ENCODE measurements around the gene STK11IP. TPM values are rescaled to one million over a fixed set of nuclear protein-coding genes. Genes with fewer than 3 reads are reported as not detected.

The STK11IP gene
- total RNA-seq, 1 experiment from 2014 or later: 29.3 TPM

DNA sequence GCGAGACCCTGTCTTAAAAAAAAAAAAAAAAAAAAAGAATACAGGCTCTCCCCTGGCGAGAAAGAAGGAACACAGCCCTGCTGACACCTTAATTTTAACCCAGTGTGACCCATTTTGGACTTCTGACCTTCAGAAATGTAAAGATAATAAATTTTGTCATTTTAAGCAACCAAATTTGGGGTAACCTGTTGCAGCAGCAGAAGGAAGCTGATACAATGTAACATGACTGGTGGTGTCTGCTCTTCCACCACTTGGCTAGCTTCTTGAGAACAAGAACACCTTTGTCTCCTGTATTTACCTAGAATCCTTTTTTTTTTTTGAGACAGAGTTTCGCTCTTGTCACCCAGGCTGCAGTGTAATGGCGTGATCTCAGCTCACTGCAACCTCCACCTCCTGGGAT, 6.6 kb upstream of the STK11IP start:
- H3K27me3 Mint-ChIP-seq (ENCODE audit: unreplicated experiment): no peaks in the 10 kb centered on the region
- peaks cover under 1% of the 10 kb centered on the region for H3K4me1 Mint-ChIP-seq (ENCODE audit: low read depth, unreplicated experiment)
- no peak for DNase-seq
- intact Hi-C loops (cut with micrococcal nuclease; ENCODE audit: unreplicated experiment): no loop called here
- no peak overlapping the region for H3K27ac Mint-ChIP-seq (ENCODE audit: unreplicated experiment)
- H3K36me3 Mint-ChIP-seq (ENCODE audit: insufficient read depth, unreplicated experiment): no peaks in the 10 kb centered on the region
- no TSS peak for BruUV-seq (replicated peaks)
- CTCF ChIA-PET: no interaction called here
- H3K9me3 Mint-ChIP-seq (ENCODE audit: low read depth, unreplicated experiment): no peaks in the 10 kb centered on the region
- TF ChIP-seq, protein P1, sequence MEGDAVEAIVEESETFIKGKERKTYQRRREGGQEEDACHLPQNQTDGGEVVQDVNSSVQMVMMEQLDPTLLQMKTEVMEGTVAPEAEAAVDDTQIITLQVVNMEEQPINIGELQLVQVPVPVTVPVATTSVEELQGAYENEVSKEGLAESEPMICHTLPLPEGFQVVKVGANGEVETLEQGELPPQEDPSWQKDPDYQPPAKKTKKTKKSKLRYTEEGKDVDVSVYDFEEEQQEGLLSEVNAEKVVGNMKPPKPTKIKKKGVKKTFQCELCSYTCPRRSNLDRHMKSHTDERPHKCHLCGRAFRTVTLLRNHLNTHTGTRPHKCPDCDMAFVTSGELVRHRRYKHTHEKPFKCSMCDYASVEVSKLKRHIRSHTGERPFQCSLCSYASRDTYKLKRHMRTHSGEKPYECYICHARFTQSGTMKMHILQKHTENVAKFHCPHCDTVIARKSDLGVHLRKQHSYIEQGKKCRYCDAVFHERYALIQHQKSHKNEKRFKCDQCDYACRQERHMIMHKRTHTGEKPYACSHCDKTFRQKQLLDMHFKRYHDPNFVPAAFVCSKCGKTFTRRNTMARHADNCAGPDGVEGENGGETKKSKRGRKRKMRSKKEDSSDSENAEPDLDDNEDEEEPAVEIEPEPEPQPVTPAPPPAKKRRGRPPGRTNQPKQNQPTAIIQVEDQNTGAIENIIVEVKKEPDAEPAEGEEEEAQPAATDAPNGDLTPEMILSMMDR (IDR thresholded peaks at IDR 0.05; ENCODE audit: unreplicated experiment): no peak
- no peak overlapping the region for H3K4me3 Mint-ChIP-seq (ENCODE audit: low read depth, unreplicated experiment)

DNA sequence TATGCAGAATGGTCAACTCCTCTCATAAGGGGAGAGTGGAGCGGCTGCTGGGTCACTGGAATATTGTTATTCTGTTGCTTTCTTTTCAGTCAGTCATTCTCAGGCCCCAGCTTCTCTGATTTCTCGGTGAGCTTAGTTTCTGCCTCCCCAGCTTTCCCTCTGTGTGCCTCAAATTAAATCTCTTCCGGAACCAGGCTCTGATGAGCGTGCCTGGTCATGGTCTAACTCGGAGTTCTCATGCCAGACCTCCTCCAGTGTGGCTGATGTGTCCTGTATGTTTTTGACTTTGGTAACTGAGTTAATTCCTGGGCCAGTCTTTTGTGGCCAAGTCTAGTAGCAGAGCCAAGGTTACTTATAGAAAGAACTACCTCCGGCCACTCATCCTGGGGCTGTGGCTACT, 4.9 kb upstream of the STK11IP start:
- peaks cover 13% of the 10 kb centered on the region for H3K36me3 Mint-ChIP-seq (ENCODE audit: insufficient read depth, unreplicated experiment)

DNA sequence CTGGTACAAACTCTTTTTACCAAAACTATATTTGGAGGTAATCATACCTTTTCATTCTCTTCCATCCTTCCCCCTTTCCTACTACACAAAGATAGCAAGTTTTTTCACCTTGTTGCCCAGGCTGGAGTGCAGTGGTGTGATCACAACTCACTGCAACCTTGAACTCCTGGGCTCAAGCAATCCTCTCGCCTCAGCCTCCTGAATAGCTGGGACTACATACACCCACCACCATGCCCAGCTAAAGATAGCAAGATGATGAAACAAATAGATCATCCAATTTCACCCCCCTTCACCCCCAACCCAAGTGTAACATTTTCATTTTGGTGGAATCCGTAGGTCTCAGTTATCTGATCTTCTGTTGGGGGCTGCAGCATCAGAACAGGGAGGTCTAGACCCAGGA, 4.5 kb upstream of the STK11IP start:
- intact Hi-C loops (cut with micrococcal nuclease; ENCODE audit: unreplicated experiment): no loop called here
- no peak overlapping the region for H3K27ac Mint-ChIP-seq (ENCODE audit: unreplicated experiment)
- peaks cover 17% of the 10 kb centered on the region for H3K36me3 Mint-ChIP-seq (ENCODE audit: insufficient read depth, unreplicated experiment)
- TF ChIP-seq, protein P1 (IDR thresholded peaks at IDR 0.05; ENCODE audit: unreplicated experiment): no peak
- H3K4me3 Mint-ChIP-seq (ENCODE audit: low read depth, unreplicated experiment): no peak overlapping the region
- no peaks in the 10 kb centered on the region for H3K9me3 Mint-ChIP-seq (ENCODE audit: low read depth, unreplicated experiment)
- peaks cover 10% of the 10 kb centered on the region for H3K4me1 Mint-ChIP-seq (ENCODE audit: low read depth, unreplicated experiment)
- no TSS peak for BruUV-seq (replicated peaks)
- DNase-seq: no peak
- H3K27me3 Mint-ChIP-seq (ENCODE audit: unreplicated experiment): no peaks in the 10 kb centered on the region
- CTCF ChIA-PET: no interaction called here

More for the DNA sequence above, 4.9 kb upstream of the STK11IP start:
- CTCF ChIA-PET: no interaction called here
- peaks cover 10% of the 10 kb centered on the region for H3K4me1 Mint-ChIP-seq (ENCODE audit: low read depth, unreplicated experiment)
- H3K4me3 Mint-ChIP-seq (ENCODE audit: low read depth, unreplicated experiment): no peak overlapping the region
- BruUV-seq (replicated peaks): no TSS peak
- no peaks in the 10 kb centered on the region for H3K27me3 Mint-ChIP-seq (ENCODE audit: unreplicated experiment)
- intact Hi-C loops (cut with micrococcal nuclease; ENCODE audit: unreplicated experiment): no loop called here
- TF ChIP-seq, protein P1 (IDR thresholded peaks at IDR 0.05; ENCODE audit: unreplicated experiment): no peak
- H3K9me3 Mint-ChIP-seq (ENCODE audit: low read depth, unreplicated experiment): no peaks in the 10 kb centered on the region
- no peak for DNase-seq
- no peak overlapping the region for H3K27ac Mint-ChIP-seq (ENCODE audit: unreplicated experiment)

DNA sequence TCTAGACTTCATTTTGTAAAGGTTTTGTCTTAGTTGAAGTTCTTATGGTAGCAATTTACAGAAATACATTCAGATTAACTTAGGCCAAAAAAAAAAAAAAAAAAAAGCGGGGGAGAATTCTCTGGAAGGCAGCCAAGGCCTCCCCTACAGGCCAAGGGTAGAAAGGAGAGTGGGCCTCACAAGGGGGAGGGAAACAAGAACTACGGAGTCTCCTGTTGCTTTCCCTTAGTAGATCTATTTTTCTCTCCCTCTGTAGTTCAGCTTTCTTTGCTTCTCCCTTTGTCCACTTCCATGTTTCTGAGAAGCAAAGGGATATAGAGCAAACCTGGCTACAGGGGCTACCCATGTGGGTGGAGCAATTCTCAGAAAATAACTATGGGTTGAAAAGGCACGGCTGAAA, 2.4 kb upstream of the STK11IP start:
- BruUV-seq (replicated peaks): no TSS peak
- TF ChIP-seq, protein P1 (IDR thresholded peaks at IDR 0.05; ENCODE audit: unreplicated experiment): no peak
- peaks cover 10% of the 10 kb centered on the region for H3K4me1 Mint-ChIP-seq (ENCODE audit: low read depth, unreplicated experiment)
- CTCF ChIA-PET: no interaction called here
- DNase-seq: no peak
- no peak overlapping the region for H3K4me3 Mint-ChIP-seq (ENCODE audit: low read depth, unreplicated experiment)
- H3K27me3 Mint-ChIP-seq (ENCODE audit: unreplicated experiment): no peaks in the 10 kb centered on the region
- no peak overlapping the region for H3K27ac Mint-ChIP-seq (ENCODE audit: unreplicated experiment)
- peaks cover 20% of the 10 kb centered on the region for H3K36me3 Mint-ChIP-seq (ENCODE audit: insufficient read depth, unreplicated experiment)
- intact Hi-C loops (cut with micrococcal nuclease; ENCODE audit: unreplicated experiment): no loop called here
- no peaks in the 10 kb centered on the region for H3K9me3 Mint-ChIP-seq (ENCODE audit: low read depth, unreplicated experiment)
